Ovary (tissue), 9 donors: ENCODE data around the gene GATAD2A. TPM values are rescaled to one million over a fixed set of nuclear protein-coding genes. Genes with fewer than 3 reads are reported as not detected.

Experiments
- DNase-seq, 5 donors: peaks; one replicate each; pipeline ENCODE4 v3.0.0-alpha.2; 2019 to 2020
- H3K27ac ChIP-seq, 2 donors: fragments of 200-600 bp; one replicate each; pipeline versions ENCODE4 v1.5.1 to v1.8.0; 2019 to 2022
- H3K27me3 ChIP-seq: fragments of 200-600 bp; one replicate; pipeline ENCODE4 v1.8.0; 2022
- H3K36me3 ChIP-seq: fragments of 200-600 bp; sonication (generic); one replicate; pipeline ENCODE4 v1.5.1; 2019
- H3K4me1 ChIP-seq: one replicate; pipeline ENCODE4 v1.8.1; 2013; ENCODE audit warnings: mild to moderate bottlenecking, moderate library complexity; ENCODE audit not compliant: insufficient read depth
- H3K4me3 ChIP-seq: fragments of 200-600 bp; sonication (generic); one replicate; pipeline ENCODE4 v1.5.1; 2017
- H3K9me3 ChIP-seq, 2 donors: fragments of 200-600 bp in 1 of 2; sonication (generic) in 1 of 2; one replicate each; pipeline versions ENCODE4 v1.5.1 to v1.8.1; 2013 to 2019; ENCODE audit warnings: mild to moderate bottlenecking in 1 of 2, moderate library complexity in 1 of 2
- EP300 ChIP-seq: sonication (generic); formaldehyde crosslinking; IDR thresholded peaks from one replicate; pipeline ENCODE4 v1.6.1; 2017; ENCODE audit warnings: antibody characterized with exemption
- POLR2A ChIP-seq: fragments of 450-650 bp; IDR thresholded peaks from one replicate; pipeline ENCODE4 v1.6.1; 2017; ENCODE audit warnings: antibody characterized with exemption, mild to moderate bottlenecking, moderate library complexity
- WGBS, 3 donors: extraction: QIAGEN DNeasy Blood & Tissue Kit in 1 of 3; methylation state at CpG; one replicate each; pipeline versions ENCODE4 v1.1.5 to v1.1.7; 2013 to 2017; 5-methylcytosine and 5-hydroxymethylcytosine counted together
- intact Hi-C, 4 donors: fragments of 100-400 bp; cut with DNase I; formaldehyde crosslinking; loops; one replicate each; pipeline versions ENCODE4 v1.11.0 to v1.15.1; 2022 to 2023
- polyA plus RNA-seq, 2 donors: library from polyadenylated mRNA; stranded (reverse); fragments of 200-250 nt in 1 of 2; fragments of 350-450 nt in 1 of 2; fragmentation: Illumina TruSeq in 1 of 2; extraction: RNeasy Lipid Tissue Mini Kit (QIAGEN cat#74804) in 1 of 2; gene quantifications; one replicate each; pipeline ENCODE4 v1.2.3, GENCODE V29; 2013 to 2014
- total RNA-seq, 7 donors: library from RNA; depleted of rRNA in 2 of 7; stranded (reverse); fragments of >200 nt in 2 of 7; fragmentation: NEBNext Ultra II Directional in 3 of 7; extraction: Animal tissue kit (Norgen Biotek cat#: 25700) in 3 of 7; gene quantifications; one replicate each; pipeline versions ENCODE4 v1.1.0 to v1.2.4, GENCODE V29; 2016 to 2023
- TF ChIP-seq, protein P1 (sequence below), 3 donors: fragments of 450-650 bp in 2 of 3; fragments of 200-600 bp in 1 of 3; IDR thresholded peaks; one replicate each; pipeline versions ENCODE4 v1.5.1 to v1.8.0; 2016 to 2022; ENCODE audit warnings: antibody characterized with exemption in 3 of 3, mild to moderate bottlenecking in 1 of 3
- donor health status: DM: no; HTN: no; CAD: no; lungs with moderate emphysema.
- donor health status: DM: no; HTN: no; CAD: no.
- donor health status: Bipolar disorder and iron deficiency.
- donor health status: DM: yes; HTN: yes; CAD: no.
- donor health status: DM: no; HTN: no; CAD: no.
- donor health status: DM: yes; HTN: yes; CAD: no.

GATAD2A gene
- total and polyA plus RNA-seq, 9 donors, result 10.7 to 83.0 (median 52.2) TPM

DNA sequence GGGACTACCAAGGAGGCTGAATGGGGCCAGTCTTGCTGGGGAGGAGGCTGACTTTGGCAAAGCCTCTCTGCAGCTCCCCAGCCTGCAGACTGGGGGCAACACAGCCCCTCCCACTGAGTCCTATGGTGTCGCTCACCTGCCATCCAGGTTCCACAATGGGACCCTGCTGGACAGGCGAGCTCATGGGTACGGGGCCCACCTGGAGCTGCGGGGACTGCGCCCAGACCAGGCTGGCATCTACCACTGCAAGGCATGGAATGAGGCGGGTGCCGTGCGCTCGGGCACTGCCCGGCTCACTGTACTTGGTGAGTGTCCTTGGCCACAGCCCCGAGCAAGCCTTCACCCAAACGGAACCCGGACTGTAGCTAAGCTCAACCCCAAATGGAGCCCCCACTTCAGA is 137.6 kb downstream of the GATAD2A start:
- TF ChIP-seq POLR2A, result no peak
- TF ChIP-seq EP300, result no peak
- TF ChIP-seq, protein P1, sequence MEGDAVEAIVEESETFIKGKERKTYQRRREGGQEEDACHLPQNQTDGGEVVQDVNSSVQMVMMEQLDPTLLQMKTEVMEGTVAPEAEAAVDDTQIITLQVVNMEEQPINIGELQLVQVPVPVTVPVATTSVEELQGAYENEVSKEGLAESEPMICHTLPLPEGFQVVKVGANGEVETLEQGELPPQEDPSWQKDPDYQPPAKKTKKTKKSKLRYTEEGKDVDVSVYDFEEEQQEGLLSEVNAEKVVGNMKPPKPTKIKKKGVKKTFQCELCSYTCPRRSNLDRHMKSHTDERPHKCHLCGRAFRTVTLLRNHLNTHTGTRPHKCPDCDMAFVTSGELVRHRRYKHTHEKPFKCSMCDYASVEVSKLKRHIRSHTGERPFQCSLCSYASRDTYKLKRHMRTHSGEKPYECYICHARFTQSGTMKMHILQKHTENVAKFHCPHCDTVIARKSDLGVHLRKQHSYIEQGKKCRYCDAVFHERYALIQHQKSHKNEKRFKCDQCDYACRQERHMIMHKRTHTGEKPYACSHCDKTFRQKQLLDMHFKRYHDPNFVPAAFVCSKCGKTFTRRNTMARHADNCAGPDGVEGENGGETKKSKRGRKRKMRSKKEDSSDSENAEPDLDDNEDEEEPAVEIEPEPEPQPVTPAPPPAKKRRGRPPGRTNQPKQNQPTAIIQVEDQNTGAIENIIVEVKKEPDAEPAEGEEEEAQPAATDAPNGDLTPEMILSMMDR (IDR thresholded peaks at IDR 0.05), result no peak
- Histone ChIP-seq H3K9me3 (no peaks in the 10 kb centered on the region), H3K4me3 (no peak overlapping the region), H3K27me3 (no peaks in the 10 kb centered on the region), H3K36me3 (no peaks in the 10 kb centered on the region), H3K4me1 (peaks cover 12% of the 10 kb centered on the region), H3K27ac (no peak overlapping the region)
- intact Hi-C loops, result no loop called here
- no peak for DNase-seq
- 82 to 96% (median 86%) methylated on average over 13 of the region's 13 CpGs for WGBS, 3 donors

GRCh38 chr19:19543640-19544039 is 138.2 kb downstream of the GATAD2A start:
- TF ChIP-seq, protein P1 (IDR thresholded peaks at IDR 0.05), result no peak
- no peak for TF ChIP-seq POLR2A
- TF ChIP-seq EP300, result no peak

DNA sequence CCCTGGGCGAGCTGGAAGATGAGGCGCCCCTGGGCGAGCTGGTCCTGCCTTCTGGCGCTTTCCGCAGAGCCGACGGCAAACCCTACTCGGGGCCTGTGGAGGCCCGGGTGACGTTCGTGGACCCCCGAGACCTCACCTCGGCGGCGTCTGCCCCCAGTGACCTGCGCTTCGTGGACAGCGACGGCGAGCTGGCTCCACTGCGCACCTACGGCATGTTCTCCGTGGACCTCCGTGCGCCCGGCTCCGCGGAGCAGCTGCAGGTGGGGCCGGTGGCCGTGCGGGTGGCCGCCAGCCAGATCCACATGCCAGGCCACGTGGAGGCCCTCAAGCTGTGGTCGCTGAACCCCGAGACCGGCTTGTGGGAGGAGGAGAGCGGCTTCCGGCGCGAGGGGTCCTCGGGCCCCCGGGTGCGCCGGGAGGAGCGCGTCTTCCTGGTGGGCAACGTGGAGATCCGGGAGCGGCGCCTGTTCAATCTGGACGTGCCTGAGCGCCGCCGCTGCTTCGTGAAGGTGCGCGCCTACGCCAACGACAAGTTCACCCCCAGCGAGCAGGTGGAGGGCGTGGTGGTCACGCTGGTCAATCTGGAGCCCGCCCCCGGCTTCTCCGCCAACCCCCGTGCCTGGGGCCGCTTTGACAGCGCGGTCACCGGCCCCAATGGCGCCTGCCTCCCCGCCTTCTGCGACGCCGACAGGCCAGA is 138.9 kb downstream of the GATAD2A start:
- Histone ChIP-seq H3K4me3 (no peak overlapping the region), H3K4me1 (peaks cover 7% of the 10 kb centered on the region), H3K27me3 (no peaks in the 10 kb centered on the region), H3K27ac (no peak overlapping the region), H3K36me3 (no peaks in the 10 kb centered on the region), H3K9me3 (no peaks in the 10 kb centered on the region)
- intact Hi-C loops, result no loop called here
- TF ChIP-seq, protein P1 (IDR thresholded peaks at IDR 0.05), result no peak
- TF ChIP-seq POLR2A (no peak), EP300 (no peak)
- WGBS, 3 donors, result 91 to 95% (median 92%) methylated on average over 75 of the region's 75 CpGs
- no peak for DNase-seq

More at GRCh38 chr19:19543640-19544039, 138.2 kb downstream of the GATAD2A start:
- Histone ChIP-seq H3K27me3 (no peaks in the 10 kb centered on the region), H3K27ac (no peak overlapping the region), H3K36me3 (no peaks in the 10 kb centered on the region), H3K4me3 (no peak overlapping the region), H3K4me1 (peaks cover 8% of the 10 kb centered on the region), H3K9me3 (no peaks in the 10 kb centered on the region)
- no peak for DNase-seq
- WGBS, 3 donors, result 86 to 92% (median 89%) methylated on average over 18 to 19 of the region's 19 CpGs
- intact Hi-C loops, result no loop called here

DNA sequence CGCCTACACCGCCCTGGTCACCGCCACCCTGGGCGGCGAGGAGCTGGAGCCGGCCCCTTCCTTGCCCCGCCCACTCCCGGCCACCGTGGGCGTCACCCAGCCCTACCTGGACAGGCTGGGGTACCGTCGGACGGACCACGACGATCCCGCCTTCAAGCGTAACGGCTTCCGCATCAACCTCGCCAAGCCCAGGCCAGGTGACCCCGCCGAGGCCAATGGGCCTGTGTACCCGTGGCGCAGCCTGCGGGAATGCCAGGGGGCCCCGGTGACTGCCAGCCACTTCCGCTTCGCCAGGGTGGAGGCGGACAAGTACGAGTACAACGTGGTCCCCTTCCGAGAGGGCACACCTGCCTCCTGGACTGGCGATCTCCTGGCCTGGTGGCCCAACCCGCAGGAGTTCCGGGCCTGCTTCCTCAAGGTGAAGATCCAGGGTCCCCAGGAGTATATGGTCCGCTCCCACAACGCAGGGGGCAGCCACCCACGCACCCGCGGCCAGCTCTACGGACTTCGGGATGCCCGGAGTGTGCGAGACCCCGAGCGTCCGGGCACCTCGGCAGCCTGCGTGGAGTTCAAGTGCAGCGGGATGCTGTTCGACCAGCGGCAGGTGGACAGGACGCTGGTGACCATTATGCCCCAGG is 139.6 kb downstream of the GATAD2A start:
- WGBS, 3 donors, result 91 to 94% (median 92%) methylated on average over 37 to 53 of the region's 53 CpGs
- intact Hi-C loops, result no loop called here
- no peak overlapping the region for H3K4me3 ChIP-seq
- peaks cover 7% of the 10 kb centered on the region for H3K4me1 ChIP-seq
- TF ChIP-seq, protein P1 (IDR thresholded peaks at IDR 0.05), result no peak
- no peak overlapping the region for H3K27ac ChIP-seq
- no peak for DNase-seq
- H3K27me3 ChIP-seq, result no peaks in the 10 kb centered on the region
- H3K9me3 ChIP-seq, result no peaks in the 10 kb centered on the region
- H3K36me3 ChIP-seq, result no peaks in the 10 kb centered on the region
